ENCODE data around the gene ACOT2.

ACOT2 gene

GRCh38 chr14:73612339-73613045, 43.5 kb downstream of the ACOT2 start, which contains the start of gene ACOT6:
Gene ACOT6, plus strand, starts transcription at chr14:73612517. Its CDS starts 55 bp downstream, at chr14:73612572.
- no peaks in the 10 kb centered on the region for H4K20me1 ChIP-seq (ENCODE audit: insufficient read depth, low read length)
- peak within 1 kb of the TSS; percentile 66 for H3K4me3 ChIP-seq (ENCODE audit: low read depth, low read length, poor library complexity, severe bottlenecking)
- H3K27me3 ChIP-seq (ENCODE audit: insufficient read depth, low read length) = peaks cover 16% of the 10 kb centered on the region; the same call in 1 of the 2 replicates
- H3K9me3 ChIP-seq (ENCODE audit: low read length) = no peaks in the 10 kb centered on the region
- H3F3A ChIP-seq (ENCODE audit: insufficient read depth, low read length) = no peaks in the 10 kb centered on the region
- H3K4me1 ChIP-seq (ENCODE audit: insufficient read depth, low read length, severe bottlenecking) = peaks cover 10% of the 10 kb centered on the region
- no peaks in the 10 kb centered on the region for H3K79me2 ChIP-seq (ENCODE audit: insufficient read depth, low read length)
- H3K9ac ChIP-seq (ENCODE audit: low read length) = peak within 1 kb of the TSS; percentile 40; the same call in 1 of the 2 replicates
- no peak within 1 kb of the TSS for H2AFZ ChIP-seq (ENCODE audit: low read length)
- no peaks in the 10 kb centered on the region for H3K9me2 ChIP-seq (ENCODE audit: low read depth, low read length)
- no peak for TF ChIP-seq CTCF (IDR thresholded peaks at IDR 0.05; ENCODE audit: low read length)
- no peak for TF ChIP-seq EZH2 (IDR thresholded peaks at IDR 0.05; ENCODE audit: borderline replicate concordance, low read length)
- peak within 1 kb of the TSS; percentile 76 for H3K4me2 ChIP-seq (ENCODE audit: low read length)
- H3K36me3 ChIP-seq (ENCODE audit: insufficient read depth, low read length) = no peaks in the 10 kb centered on the region
- no peak within 1 kb of the TSS for H3K27ac ChIP-seq (ENCODE audit: low read depth, low read length, poor library complexity, severe bottlenecking)

GRCh38 chr14:73613046-73613383, 44.0 kb downstream of the ACOT2 start:
- Histone ChIP-seq H3F3A (ENCODE audit: insufficient read depth, low read length) (no peaks in the 10 kb centered on the region), H3K27ac (ENCODE audit: low read depth, low read length, poor library complexity, severe bottlenecking) (no peak overlapping the region), H3K4me3 (ENCODE audit: low read depth, low read length, poor library complexity, severe bottlenecking) (peak overlapping the region; percentile 66), H3K9me3 (ENCODE audit: low read length) (no peaks in the 10 kb centered on the region), H3K4me2 (ENCODE audit: low read length) (peak overlapping the region; percentile 76), H3K4me1 (ENCODE audit: insufficient read depth, low read length, severe bottlenecking) (peaks cover 10% of the 10 kb centered on the region), H4K20me1 (ENCODE audit: insufficient read depth, low read length) (no peaks in the 10 kb centered on the region), H3K9ac (ENCODE audit: low read length) (no peak overlapping the region; the same call in 1 of the 2 replicates), H3K27me3 (ENCODE audit: insufficient read depth, low read length) (peaks cover 16% of the 10 kb centered on the region; the same call in 1 of the 2 replicates), H2AFZ (ENCODE audit: low read length) (no peak overlapping the region), H3K9me2 (ENCODE audit: low read depth, low read length) (no peaks in the 10 kb centered on the region), H3K79me2 (ENCODE audit: insufficient read depth, low read length) (no peaks in the 10 kb centered on the region), H3K36me3 (ENCODE audit: insufficient read depth, low read length) (no peaks in the 10 kb centered on the region)
- no peak for TF ChIP-seq EZH2 (IDR thresholded peaks at IDR 0.05; ENCODE audit: borderline replicate concordance, low read length)
- no peak for TF ChIP-seq CTCF (IDR thresholded peaks at IDR 0.05; ENCODE audit: low read length)

- Histone ChIP-seq H4K20me1 (ENCODE audit: insufficient read depth, low read length) (no peaks in the 10 kb centered on the region), H3K9me3 (ENCODE audit: low read length) (no peaks in the 10 kb centered on the region), H3K4me1 (ENCODE audit: insufficient read depth, low read length, severe bottlenecking) (peaks cover 10% of the 10 kb centered on the region), H3K27me3 (ENCODE audit: insufficient read depth, low read length) (peaks cover 16% of the 10 kb centered on the region; the same call in 1 of the 2 replicates), H3K9me2 (ENCODE audit: low read depth, low read length) (no peaks in the 10 kb centered on the region), H3F3A (ENCODE audit: insufficient read depth, low read length) (no peaks in the 10 kb centered on the region), H3K9ac (ENCODE audit: low read length) (no peak overlapping the region), H3K27ac (ENCODE audit: low read depth, low read length, poor library complexity, severe bottlenecking) (no peak overlapping the region), H2AFZ (ENCODE audit: low read length) (no peak overlapping the region), H3K36me3 (ENCODE audit: insufficient read depth, low read length) (no peaks in the 10 kb centered on the region), H3K4me3 (ENCODE audit: low read depth, low read length, poor library complexity, severe bottlenecking) (no peak overlapping the region), H3K4me2 (ENCODE audit: low read length) (no peak overlapping the region), H3K79me2 (ENCODE audit: insufficient read depth, low read length) (no peaks in the 10 kb centered on the region)
- TF ChIP-seq CTCF (IDR thresholded peaks at IDR 0.05; ENCODE audit: low read length) (no peak), EZH2 (IDR thresholded peaks at IDR 0.05; ENCODE audit: borderline replicate concordance, low read length) (no peak)
These were observed 44.5 kb downstream of the ACOT2 start for GRCh38 chr14:73613419-73613963.
